GM18498 (cell line): Measurements from ENCODE around the gene ERG28.
A peak's percentile ranks its signal among the peaks of the same experiment; 100 is the strongest.
"Not testable (repeated sequence)": the region's sequence is repeated elsewhere in the genome, so short reads cannot be mapped to it uniquely, and the experiment has no call there.

ENCODE experiments used
- ATAC-seq: cut with Tn5 transposase; IDR thresholded peaks from one replicate; pipeline ENCODE4 v1.9.1; 2021; ENCODE audit warnings: mild to moderate bottlenecking, moderate library complexity; ENCODE audit not compliant: unreplicated experiment

The ERG28 gene

GRCh38 chr14:75660630-75661498 lies at the start of gene ERG28, which contains the start of gene TTLL5:
ERG28 (minus strand) TSS chr14:75660876; CDS start chr14:75657502, 3,374 bp downstream.
TTLL5 (plus strand) TSS chr14:75661246; CDS start chr14:75663150, 1,904 bp downstream.
- peak; percentile 97 for ATAC-seq

GRCh38 chr14:75709207-75709812 lies 48.6 kb upstream of the ERG28 start:
- ATAC-seq, result peak; percentile 60

- no peak for ATAC-seq
Measured at GRCh38 chr14:75705014-75705413, 44.3 kb upstream of the ERG28 start.

GRCh38 chr14:75703467-75703866 lies 42.8 kb upstream of the ERG28 start:
- no peak for ATAC-seq

- no peak for ATAC-seq
Measured at GRCh38 chr14:75702616-75703261, 42.1 kb upstream of the ERG28 start.

GRCh38 chr14:75702122-75702521 lies 41.4 kb upstream of the ERG28 start:
- ATAC-seq, result no peak

- ATAC-seq, result no peak
Measured at GRCh38 chr14:75700295-75700694, 39.6 kb upstream of the ERG28 start.

- no peak for ATAC-seq
Measured at GRCh38 chr14:75699331-75699730, 38.7 kb upstream of the ERG28 start.

GRCh38 chr14:75697918-75698317 lies 37.2 kb upstream of the ERG28 start:
- no peak for ATAC-seq

- ATAC-seq, result no peak
Measured at GRCh38 chr14:75697386-75697785, 36.7 kb upstream of the ERG28 start.

- ATAC-seq, result not testable (repeated sequence)
Measured at GRCh38 chr14:75695025-75695424, 34.3 kb upstream of the ERG28 start.

- no peak for ATAC-seq
Measured at GRCh38 chr14:75690010-75690409, 29.3 kb upstream of the ERG28 start.

GRCh38 chr14:75689012-75689411 lies 28.3 kb upstream of the ERG28 start:
- ATAC-seq, result no peak

- no peak for ATAC-seq
Measured at GRCh38 chr14:75685910-75686309, 25.2 kb upstream of the ERG28 start.

GRCh38 chr14:75675265-75675960 lies 14.7 kb upstream of the ERG28 start:
- ATAC-seq, result no peak

- no peak for ATAC-seq
Measured at GRCh38 chr14:75673345-75674035, 12.8 kb upstream of the ERG28 start.

GRCh38 chr14:75672605-75673192 lies 12.0 kb upstream of the ERG28 start:
- ATAC-seq, result no peak

GRCh38 chr14:75667099-75667765 lies 6.6 kb upstream of the ERG28 start:
- no peak for ATAC-seq

GRCh38 chr14:75662966-75663365 lies 2.3 kb upstream of the ERG28 start:
- no peak for ATAC-seq

- no peak for ATAC-seq
Measured at GRCh38 chr14:75661499-75661814, 781 bp upstream of the ERG28 start.
